ENCODE measurements around the gene MARCO.

The MARCO gene

DNA sequence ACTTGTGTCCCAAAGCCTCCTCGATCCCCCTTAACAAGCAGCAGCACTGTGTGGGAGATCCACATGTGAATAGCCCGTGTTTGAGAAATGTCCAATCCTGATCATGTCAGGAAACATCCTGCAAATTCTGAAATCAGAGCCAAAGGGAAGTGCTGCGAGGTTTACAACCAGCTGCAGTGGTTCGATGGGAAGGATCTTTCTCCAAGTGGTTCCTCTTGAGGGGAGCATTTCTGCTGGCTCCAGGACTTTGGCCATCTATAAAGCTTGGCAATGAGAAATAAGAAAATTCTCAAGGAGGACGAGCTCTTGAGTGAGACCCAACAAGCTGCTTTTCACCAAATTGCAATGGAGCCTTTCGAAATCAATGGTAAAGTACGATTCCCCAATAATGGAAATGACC is at the start of gene MARCO:
Gene MARCO (plus strand): TSS at position 164 of the 400 bp plus-strand sequence. CDS start 107 bp downstream, at position 271.
- ATAC-seq = no peak
- TF ChIP-seq ZFP30 (CRISPR knock-in tag; IDR thresholded peaks at IDR 0.05) (no peak), CSDC2 (CRISPR knock-in tag; IDR thresholded peaks at IDR 0.05) (no peak), ESRRG (CRISPR knock-in tag; IDR thresholded peaks at IDR 0.05) (no peak), SNAI2 (CRISPR knock-in tag; IDR thresholded peaks at IDR 0.05) (no peak), GLIS3 (CRISPR knock-in tag; IDR thresholded peaks at IDR 0.05) (no peak), BACH2 (CRISPR knock-in tag; IDR thresholded peaks at IDR 0.05; ENCODE audit: borderline replicate concordance) (no peak), TOX (CRISPR knock-in tag; IDR thresholded peaks at IDR 0.05; ENCODE audit: borderline replicate concordance) (no peak), PPARA (CRISPR knock-in tag; IDR thresholded peaks at IDR 0.05; ENCODE audit: borderline replicate concordance) (no peak), ZNF8 (CRISPR knock-in tag; IDR thresholded peaks at IDR 0.05) (no peak), TCF4 (CRISPR knock-in tag; IDR thresholded peaks at IDR 0.05; ENCODE audit: borderline replicate concordance) (no peak), ARNTL (CRISPR knock-in tag; IDR thresholded peaks at IDR 0.05; ENCODE audit: borderline replicate concordance, low read depth) (no peak)
- TF ChIP-seq, protein P1, sequence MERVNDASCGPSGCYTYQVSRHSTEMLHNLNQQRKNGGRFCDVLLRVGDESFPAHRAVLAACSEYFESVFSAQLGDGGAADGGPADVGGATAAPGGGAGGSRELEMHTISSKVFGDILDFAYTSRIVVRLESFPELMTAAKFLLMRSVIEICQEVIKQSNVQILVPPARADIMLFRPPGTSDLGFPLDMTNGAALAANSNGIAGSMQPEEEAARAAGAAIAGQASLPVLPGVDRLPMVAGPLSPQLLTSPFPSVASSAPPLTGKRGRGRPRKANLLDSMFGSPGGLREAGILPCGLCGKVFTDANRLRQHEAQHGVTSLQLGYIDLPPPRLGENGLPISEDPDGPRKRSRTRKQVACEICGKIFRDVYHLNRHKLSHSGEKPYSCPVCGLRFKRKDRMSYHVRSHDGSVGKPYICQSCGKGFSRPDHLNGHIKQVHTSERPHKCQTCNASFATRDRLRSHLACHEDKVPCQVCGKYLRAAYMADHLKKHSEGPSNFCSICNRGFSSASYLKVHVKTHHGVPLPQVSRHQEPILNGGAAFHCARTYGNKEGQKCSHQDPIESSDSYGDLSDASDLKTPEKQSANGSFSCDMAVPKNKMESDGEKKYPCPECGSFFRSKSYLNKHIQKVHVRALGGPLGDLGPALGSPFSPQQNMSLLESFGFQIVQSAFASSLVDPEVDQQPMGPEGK (CRISPR knock-in tag; IDR thresholded peaks at IDR 0.05; ENCODE audit: borderline replicate concordance) = no peak
- TF ChIP-seq, protein P2, sequence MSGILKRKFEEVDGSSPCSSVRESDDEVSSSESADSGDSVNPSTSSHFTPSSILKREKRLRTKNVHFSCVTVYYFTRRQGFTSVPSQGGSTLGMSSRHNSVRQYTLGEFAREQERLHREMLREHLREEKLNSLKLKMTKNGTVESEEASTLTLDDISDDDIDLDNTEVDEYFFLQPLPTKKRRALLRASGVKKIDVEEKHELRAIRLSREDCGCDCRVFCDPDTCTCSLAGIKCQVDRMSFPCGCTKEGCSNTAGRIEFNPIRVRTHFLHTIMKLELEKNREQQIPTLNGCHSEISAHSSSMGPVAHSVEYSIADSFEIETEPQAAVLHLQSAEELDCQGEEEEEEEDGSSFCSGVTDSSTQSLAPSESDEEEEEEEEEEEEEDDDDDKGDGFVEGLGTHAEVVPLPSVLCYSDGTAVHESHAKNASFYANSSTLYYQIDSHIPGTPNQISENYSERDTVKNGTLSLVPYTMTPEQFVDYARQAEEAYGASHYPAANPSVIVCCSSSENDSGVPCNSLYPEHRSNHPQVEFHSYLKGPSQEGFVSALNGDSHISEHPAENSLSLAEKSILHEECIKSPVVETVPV (CRISPR knock-in tag; IDR thresholded peaks at IDR 0.05) = no peak
- TF ChIP-seq, protein P3, sequence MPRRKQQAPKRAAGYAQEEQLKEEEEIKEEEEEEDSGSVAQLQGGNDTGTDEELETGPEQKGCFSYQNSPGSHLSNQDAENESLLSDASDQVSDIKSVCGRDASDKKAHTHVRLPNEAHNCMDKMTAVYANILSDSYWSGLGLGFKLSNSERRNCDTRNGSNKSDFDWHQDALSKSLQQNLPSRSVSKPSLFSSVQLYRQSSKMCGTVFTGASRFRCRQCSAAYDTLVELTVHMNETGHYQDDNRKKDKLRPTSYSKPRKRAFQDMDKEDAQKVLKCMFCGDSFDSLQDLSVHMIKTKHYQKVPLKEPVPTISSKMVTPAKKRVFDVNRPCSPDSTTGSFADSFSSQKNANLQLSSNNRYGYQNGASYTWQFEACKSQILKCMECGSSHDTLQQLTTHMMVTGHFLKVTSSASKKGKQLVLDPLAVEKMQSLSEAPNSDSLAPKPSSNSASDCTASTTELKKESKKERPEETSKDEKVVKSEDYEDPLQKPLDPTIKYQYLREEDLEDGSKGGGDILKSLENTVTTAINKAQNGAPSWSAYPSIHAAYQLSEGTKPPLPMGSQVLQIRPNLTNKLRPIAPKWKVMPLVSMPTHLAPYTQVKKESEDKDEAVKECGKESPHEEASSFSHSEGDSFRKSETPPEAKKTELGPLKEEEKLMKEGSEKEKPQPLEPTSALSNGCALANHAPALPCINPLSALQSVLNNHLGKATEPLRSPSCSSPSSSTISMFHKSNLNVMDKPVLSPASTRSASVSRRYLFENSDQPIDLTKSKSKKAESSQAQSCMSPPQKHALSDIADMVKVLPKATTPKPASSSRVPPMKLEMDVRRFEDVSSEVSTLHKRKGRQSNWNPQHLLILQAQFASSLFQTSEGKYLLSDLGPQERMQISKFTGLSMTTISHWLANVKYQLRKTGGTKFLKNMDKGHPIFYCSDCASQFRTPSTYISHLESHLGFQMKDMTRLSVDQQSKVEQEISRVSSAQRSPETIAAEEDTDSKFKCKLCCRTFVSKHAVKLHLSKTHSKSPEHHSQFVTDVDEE (CRISPR knock-in tag; IDR thresholded peaks at IDR 0.05) = no peak

DNA sequence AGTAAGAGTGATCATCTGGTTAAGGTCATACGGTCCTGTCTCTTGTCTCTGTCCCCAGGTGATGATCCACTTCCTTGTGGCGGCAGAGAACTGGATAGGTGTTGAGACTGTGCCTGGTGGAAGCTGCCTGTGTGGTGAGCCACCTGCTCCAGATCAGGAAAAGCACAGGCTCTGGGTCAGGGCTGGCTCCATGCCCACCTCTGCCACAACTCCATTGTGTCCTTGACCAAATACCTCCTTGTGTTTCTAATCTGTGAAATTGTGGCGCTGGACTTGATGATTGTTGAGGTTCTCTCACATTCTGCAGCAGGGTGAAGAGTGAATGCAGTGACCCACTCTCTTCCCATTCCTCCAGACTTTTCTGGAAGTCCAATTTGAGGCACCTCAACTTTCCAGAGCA is 48.9 kb upstream of the MARCO start:
- TF ChIP-seq ZNF8 (CRISPR knock-in tag; IDR thresholded peaks at IDR 0.05) (no peak), TOX (CRISPR knock-in tag; IDR thresholded peaks at IDR 0.05; ENCODE audit: borderline replicate concordance) (no peak), OSR1 (CRISPR knock-in tag; IDR thresholded peaks at IDR 0.05) (no peak), ZFP3 (CRISPR knock-in tag; IDR thresholded peaks at IDR 0.05) (no peak), CSDC2 (CRISPR knock-in tag; IDR thresholded peaks at IDR 0.05) (no peak), ZNF565 (CRISPR knock-in tag; conservative IDR thresholded peaks at IDR 0.05; ENCODE audit: low read depth) (no peak), ESRRG (CRISPR knock-in tag; IDR thresholded peaks at IDR 0.05) (no peak), ZNF70 (CRISPR knock-in tag; IDR thresholded peaks at IDR 0.05) (no peak), ISL1 (CRISPR knock-in tag; IDR thresholded peaks at IDR 0.05) (no peak), ZC3H10 (CRISPR knock-in tag; IDR thresholded peaks at IDR 0.05) (no peak), ARNTL (CRISPR knock-in tag; IDR thresholded peaks at IDR 0.05; ENCODE audit: borderline replicate concordance, low read depth) (no peak)
- TF ChIP-seq, protein P4, sequence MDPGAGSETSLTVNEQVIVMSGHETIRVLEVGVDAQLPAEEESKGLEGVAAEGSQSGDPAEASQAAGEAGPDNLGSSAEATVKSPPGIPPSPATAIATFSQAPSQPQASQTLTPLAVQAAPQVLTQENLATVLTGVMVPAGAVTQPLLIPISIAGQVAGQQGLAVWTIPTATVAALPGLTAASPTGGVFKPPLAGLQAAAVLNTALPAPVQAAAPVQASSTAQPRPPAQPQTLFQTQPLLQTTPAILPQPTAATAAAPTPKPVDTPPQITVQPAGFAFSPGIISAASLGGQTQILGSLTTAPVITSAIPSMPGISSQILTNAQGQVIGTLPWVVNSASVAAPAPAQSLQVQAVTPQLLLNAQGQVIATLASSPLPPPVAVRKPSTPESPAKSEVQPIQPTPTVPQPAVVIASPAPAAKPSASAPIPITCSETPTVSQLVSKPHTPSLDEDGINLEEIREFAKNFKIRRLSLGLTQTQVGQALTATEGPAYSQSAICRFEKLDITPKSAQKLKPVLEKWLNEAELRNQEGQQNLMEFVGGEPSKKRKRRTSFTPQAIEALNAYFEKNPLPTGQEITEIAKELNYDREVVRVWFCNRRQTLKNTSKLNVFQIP (CRISPR knock-in tag; IDR thresholded peaks at IDR 0.05; ENCODE audit: borderline replicate concordance, low read depth) = no peak
- TF ChIP-seq, protein P3 (CRISPR knock-in tag; IDR thresholded peaks at IDR 0.05) = no peak
- no peak for ATAC-seq

Measured in SK-N-SH treated with all-trans-retinoic acid at 6 μM for 48 hours (cell line).